GM12874 (cell line): ENCODE data around the gene MPRIP.

Source experiments
- CTCF ChIP-seq: IDR thresholded peaks from 2 replicates; pipeline ENCODE4 v1.5.1; 2011; ENCODE audit warnings: low read depth, mild to moderate bottlenecking, control low read depth, low read length, moderate library complexity; ENCODE audit not compliant: insufficient read depth

Gene MPRIP

GRCh38 chr17:17165666-17166308 lies 123.5 kb downstream of the MPRIP start:
- no peak for TF ChIP-seq CTCF

- TF ChIP-seq CTCF: no peak
Observed at GRCh38 chr17:17166446-17166845, 124.2 kb downstream of the MPRIP start.

- TF ChIP-seq CTCF: no peak
Observed at GRCh38 chr17:17167356-17167755, 125.1 kb downstream of the MPRIP start.

GRCh38 chr17:17167986-17168385 lies 125.7 kb downstream of the MPRIP start:
- no peak for TF ChIP-seq CTCF

GRCh38 chr17:17168401-17168800 lies 126.1 kb downstream of the MPRIP start:
- TF ChIP-seq CTCF: no peak

- no peak for TF ChIP-seq CTCF
Observed at GRCh38 chr17:17169396-17169795, 127.1 kb downstream of the MPRIP start.

- TF ChIP-seq CTCF: no peak
Observed at GRCh38 chr17:17170346-17170985, 128.2 kb downstream of the MPRIP start.

- no peak for TF ChIP-seq CTCF
Observed at GRCh38 chr17:17171186-17171585, 128.9 kb downstream of the MPRIP start.
